Lung (tissue), 12 donors: Measurements from ENCODE around the gene PRODH. TPM values are rescaled to one million over a fixed set of nuclear protein-coding genes. Genes with fewer than 3 reads are reported as not detected.
A peak's percentile ranks its signal among the peaks of the same experiment; 100 is the strongest.
"Not testable (repeated sequence)": the region's sequence is repeated elsewhere in the genome, so short reads cannot be mapped to it uniquely, and the experiment has no call there.

Experiments used
- ATAC-seq: fragments of 200-7000 bp; cut with Tn5 transposase; one replicate; pipeline ENCODE4 v1.9.1; 2020; ENCODE audit warnings: moderate number of reproducible peaks; ENCODE audit not compliant: insufficient read depth, low FRiP score
- DNase-seq, 3 donors: peaks; one replicate each; pipeline ENCODE4 v3.0.0-alpha.2; 2013 to 2017
- H3K27ac ChIP-seq, 2 donors: one replicate each; pipeline ENCODE4 v1.5.1; 2013; ENCODE audit warnings: mild to moderate bottlenecking in 2 of 2, moderate library complexity in 2 of 2, control low read depth in 1 of 2, inconsistent platforms in 1 of 2, low read depth in 1 of 2, low read length in 1 of 2
- H3K27me3 ChIP-seq, 3 donors: one replicate each; pipeline ENCODE4 v1.5.1; 2013; ENCODE audit warnings: low read length in 2 of 3; ENCODE audit not compliant: control insufficient read depth in 3 of 3, insufficient read depth in 3 of 3
- H3K36me3 ChIP-seq, 4 donors: one replicate each; pipeline ENCODE4 v1.5.1; 2013; ENCODE audit warnings: low read length in 4 of 4, mild to moderate bottlenecking in 1 of 4, moderate library complexity in 1 of 4; ENCODE audit not compliant: control insufficient read depth in 4 of 4, insufficient read depth in 4 of 4
- H3K4me1 ChIP-seq, 5 donors: one replicate each; pipeline ENCODE4 v1.5.1; 2013; ENCODE audit warnings: low read length in 5 of 5, mild to moderate bottlenecking in 2 of 5, moderate library complexity in 1 of 5; ENCODE audit not compliant: control insufficient read depth in 5 of 5, insufficient read depth in 5 of 5
- H3K4me3 ChIP-seq: one replicate; pipeline ENCODE4 v1.5.1; 2013; ENCODE audit warnings: mild to moderate bottlenecking, control low read depth, moderate library complexity
- H3K9ac ChIP-seq, 2 donors: one replicate each; pipeline ENCODE4 v1.5.1; 2013; ENCODE audit warnings: low read length in 2 of 2, control low read depth in 1 of 2; ENCODE audit not compliant: insufficient read depth in 1 of 2
- H3K9me3 ChIP-seq, 4 donors: one replicate each; pipeline ENCODE4 v1.5.1; 2013; ENCODE audit warnings: low read length in 3 of 4, mild to moderate bottlenecking in 1 of 4, moderate library complexity in 1 of 4; ENCODE audit not compliant: control insufficient read depth in 4 of 4, insufficient read depth in 3 of 4
- CTCF ChIP-seq: IDR thresholded peaks from 2 replicates; pipeline ENCODE4 v1.5.1; 2012; ENCODE audit warnings: mild to moderate bottlenecking; ENCODE audit errors: control extremely low read depth, extremely low read depth
- WGBS, 2 donors: extraction: QIAGEN DNeasy Blood & Tissue Kit; methylation state at CpG; one replicate each; pipeline ENCODE4 v1.1.7; 2013; 5-methylcytosine and 5-hydroxymethylcytosine counted together
- polyA plus RNA-seq, 2 donors: library from polyadenylated mRNA; stranded (reverse); fragments of 200-250 nt; gene quantifications; one replicate each; pipeline ENCODE4 v1.2.1, GENCODE V29; 2013
- total RNA-seq, 2 donors: library from RNA; depleted of rRNA in 1 of 2; stranded (reverse); fragments of >200 nt in 1 of 2; gene quantifications; one replicate each; pipeline ENCODE4 v1.2.1, GENCODE V29; 2014 to 2021
- donor health status: control.
- donor health status: control.
- donor health status: Bipolar disorder and iron deficiency.
- donor health status: healthy.
- donor health status: DM: yes; HTN: yes; CAD: no.

Gene PRODH
- total and polyA plus RNA-seq, 4 donors: 6.6 to 65.7 (median 32.3) TPM

- Histone ChIP-seq H3K4me3 (no peak within 1 kb of the TSS), H3K27me3 (no peaks in the 10 kb centered on the region), H3K4me1 (no peaks in the 10 kb centered on the region), H3K36me3 (no peaks in the 10 kb centered on the region), H3K27ac (no peak within 1 kb of the TSS), H3K9me3 (no peaks in the 10 kb centered on the region), H3K9ac (no peak within 1 kb of the TSS)
- DNase-seq: no peak
- no CpG with 5 or more reads among the region's 77 CpGs for WGBS, 2 donors
- no peak for TF ChIP-seq CTCF
- peak; percentile 94 for ATAC-seq
These were observed 30.3 kb downstream of the PRODH start, which contains the start of gene DGCR6 for GRCh38 chr22:18905540-18906409. DGCR6 (plus strand) TSS chr22:18906320; CDS start chr22:18906375, 55 bp downstream.

- not testable (repeated sequence) for H3K4me3 ChIP-seq, ATAC-seq, DNase-seq, H3K9ac ChIP-seq, H3K27me3 ChIP-seq, H3K36me3 ChIP-seq, H3K27ac ChIP-seq, H3K9me3 ChIP-seq, H3K4me1 ChIP-seq
- 79 to 98% methylated on average over 5 to 6 of the region's 7 CpGs for WGBS, 2 donors
These were observed 39.9 kb downstream of the PRODH start for GRCh38 chr22:18896037-18896657.

GRCh38 chr22:18893775-18894174 is 42.3 kb downstream of the PRODH start:
- not testable (repeated sequence) for H3K4me3 ChIP-seq, H3K27me3 ChIP-seq, H3K9ac ChIP-seq, H3K27ac ChIP-seq, H3K36me3 ChIP-seq, H3K9me3 ChIP-seq, ATAC-seq, H3K4me1 ChIP-seq, DNase-seq
- no CpG with 5 or more reads among the region's 4 CpGs for WGBS, 2 donors

GRCh38 chr22:18890510-18891192 is 45.4 kb downstream of the PRODH start:
- no CpG with 5 or more reads among the region's 5 CpGs for WGBS, 2 donors
- not testable (repeated sequence) for H3K36me3 ChIP-seq, DNase-seq, H3K27ac ChIP-seq, H3K9me3 ChIP-seq, ATAC-seq, H3K27me3 ChIP-seq, H3K9ac ChIP-seq, H3K4me3 ChIP-seq, H3K4me1 ChIP-seq
